ENCODE results near the gene PTPRS.
"Not testable (repeated sequence)": the region's sequence is repeated elsewhere in the genome, so short reads cannot be mapped to it uniquely, and the experiment has no call there.

Gene PTPRS

DNA sequence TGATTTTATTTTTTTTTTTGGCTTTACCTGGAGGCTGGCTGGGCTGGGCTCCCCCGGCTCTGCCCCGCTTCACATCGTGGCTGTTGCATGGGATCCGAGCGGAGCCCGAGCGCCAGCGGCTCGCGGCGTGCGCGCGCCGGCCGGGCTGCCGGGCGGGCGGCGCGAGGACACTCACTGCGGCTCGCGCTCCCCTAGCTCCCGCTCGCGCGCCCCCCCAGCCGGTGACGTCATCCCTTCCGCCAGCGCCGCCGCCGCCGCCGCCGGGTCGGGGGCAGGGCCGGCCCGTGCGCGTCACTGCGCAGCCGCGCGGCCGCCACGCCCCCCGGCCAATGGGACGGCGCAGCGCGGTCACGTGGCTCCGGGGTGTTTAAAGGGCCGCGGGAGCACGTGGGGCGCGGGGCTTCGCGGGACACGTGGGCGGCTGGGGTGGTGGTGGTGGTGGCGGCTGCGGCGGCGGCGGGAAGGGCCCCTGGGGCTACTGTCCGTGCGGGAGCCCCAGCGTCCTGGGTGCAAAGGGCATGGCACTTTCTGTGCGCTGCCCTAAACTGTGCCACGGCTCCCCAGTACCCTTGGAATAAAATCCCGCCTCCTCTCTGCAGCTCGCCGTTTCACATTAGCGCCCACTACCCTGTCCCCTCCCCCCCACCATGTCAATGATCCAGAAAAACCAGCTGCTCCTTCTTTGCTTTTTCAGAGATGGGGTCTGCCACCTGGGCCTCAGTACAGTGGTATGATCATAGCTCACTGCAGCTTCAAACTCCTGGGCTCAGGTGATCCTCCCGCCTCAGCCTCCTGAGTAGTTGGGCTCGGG is at the start of gene PTPRS:
PTPRS (minus strand) TSS at position 176 of the 811 bp plus-strand sequence. CDS start 54,672 bp downstream, outside the sequence.
- DNase-seq (ENCODE audit: low read depth in 2 of 2): peak; percentile 6 to 54

DNA sequence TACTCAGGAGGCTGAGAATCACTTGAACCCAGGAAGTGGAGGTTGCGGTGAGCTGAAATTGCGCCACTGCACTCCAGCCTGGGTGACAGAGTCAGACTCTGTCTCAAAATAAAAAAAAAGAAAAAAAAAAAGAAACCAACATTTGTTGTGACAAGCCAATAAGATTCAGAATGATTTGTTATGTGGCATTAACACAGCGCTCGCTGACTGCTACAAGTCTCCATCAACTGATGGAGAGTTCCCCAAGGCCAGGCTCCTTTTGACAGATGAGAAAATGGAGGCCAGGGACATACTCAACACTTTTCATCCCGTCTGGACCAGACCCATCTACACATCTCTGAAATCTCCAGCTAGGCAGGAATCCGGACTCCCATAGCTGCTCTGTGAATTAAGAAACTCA is 48.7 kb upstream of the PTPRS start:
- DNase-seq (ENCODE audit: low read depth in 2 of 2): no peak

DNA sequence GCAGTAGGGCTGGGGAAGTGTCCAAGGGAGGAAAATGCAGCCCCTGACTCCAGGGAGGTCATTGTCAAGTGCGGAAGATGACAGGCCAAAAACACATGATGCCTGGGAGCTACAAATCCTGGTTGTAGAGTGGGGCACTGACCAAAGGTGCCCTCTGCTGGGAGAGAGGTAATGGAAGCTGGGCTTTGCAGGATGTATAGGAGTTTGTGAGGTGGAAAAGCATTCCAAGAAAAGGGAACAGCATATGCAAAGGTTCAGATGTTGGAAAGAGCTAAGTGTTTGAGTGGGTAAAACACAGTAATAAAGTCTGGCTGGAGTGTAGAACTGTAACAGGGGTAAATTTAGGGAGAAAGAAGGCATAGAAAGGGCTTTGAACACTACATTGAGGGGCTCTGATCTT is 46.9 kb upstream of the PTPRS start:
- DNase-seq (ENCODE audit: low read depth in 2 of 2): no peak

DNA sequence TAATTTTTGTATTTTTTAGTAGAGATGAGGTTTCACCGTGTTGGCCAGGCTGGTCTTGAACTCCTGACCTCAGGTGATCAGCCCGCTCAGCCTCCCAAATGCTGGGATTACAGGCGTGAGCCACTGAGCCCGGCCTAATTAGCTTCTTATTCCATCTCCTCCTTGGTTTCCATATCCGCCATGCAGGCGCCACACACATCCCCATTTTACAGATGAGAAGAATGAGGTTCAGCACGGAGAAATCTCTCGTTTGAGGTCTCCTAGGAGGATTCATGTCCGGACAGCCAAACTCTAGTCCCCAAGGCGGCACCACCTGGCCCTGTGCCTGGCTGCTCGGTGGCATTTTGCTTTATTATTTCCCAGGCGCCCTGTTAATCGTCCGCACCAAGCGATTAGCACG is 46.2 kb upstream of the PTPRS start:
- DNase-seq (ENCODE audit: low read depth in 2 of 2): no peak

DNA sequence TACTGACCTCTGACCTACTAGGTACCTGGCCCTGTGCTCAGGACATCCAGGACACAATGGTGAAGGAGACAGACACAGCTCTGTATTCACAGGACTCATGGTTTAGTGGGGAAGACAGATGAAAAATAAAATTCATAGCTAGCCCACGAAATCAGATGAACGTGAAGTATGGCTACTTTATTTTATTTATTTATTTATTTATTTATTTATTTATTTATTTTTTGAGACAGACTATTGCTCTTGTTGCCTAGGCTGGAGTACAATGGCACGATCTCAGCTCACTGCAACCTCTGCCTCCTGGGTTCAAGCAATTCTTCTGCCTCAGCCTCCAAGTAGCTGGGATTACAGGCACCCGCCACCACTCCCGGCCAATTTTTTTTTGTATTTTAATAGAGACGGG is 40.6 kb upstream of the PTPRS start:
- DNase-seq (ENCODE audit: low read depth in 2 of 2): not testable (repeated sequence)

DNA sequence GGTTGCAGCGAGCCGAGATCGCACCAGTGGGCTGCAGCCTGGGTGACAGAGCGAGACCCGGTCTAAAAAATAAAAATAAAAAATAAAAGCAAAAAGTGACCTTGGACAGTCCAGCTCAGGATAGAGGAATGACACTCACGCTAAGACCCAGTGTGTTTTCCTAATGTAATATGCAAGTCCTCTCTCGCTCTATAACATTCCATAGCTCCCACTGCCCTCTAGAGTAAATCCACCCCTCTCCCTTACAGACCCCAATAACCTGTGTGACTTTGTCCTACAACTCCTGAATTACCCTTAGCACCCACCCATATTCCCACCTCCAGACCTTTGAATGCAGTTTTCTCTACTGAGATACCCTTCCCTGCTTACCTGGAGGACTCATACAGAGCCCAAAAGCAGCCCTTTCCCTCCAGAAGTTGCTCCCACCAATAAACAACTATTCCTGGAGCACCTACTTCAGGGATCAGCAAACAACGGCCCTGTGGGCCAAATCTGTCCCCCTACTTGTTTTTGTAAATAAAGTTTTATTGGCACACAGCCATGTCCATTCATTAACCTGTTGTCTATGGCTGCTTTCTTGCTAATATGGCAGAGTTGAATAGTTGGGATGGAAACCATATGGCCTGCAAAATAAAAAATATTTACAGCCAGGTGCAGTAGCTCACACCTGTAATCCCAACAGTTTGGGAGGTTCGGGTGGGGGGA is 39.8 kb upstream of the PTPRS start:
- no peak for DNase-seq (ENCODE audit: low read depth in 2 of 2)

DNA sequence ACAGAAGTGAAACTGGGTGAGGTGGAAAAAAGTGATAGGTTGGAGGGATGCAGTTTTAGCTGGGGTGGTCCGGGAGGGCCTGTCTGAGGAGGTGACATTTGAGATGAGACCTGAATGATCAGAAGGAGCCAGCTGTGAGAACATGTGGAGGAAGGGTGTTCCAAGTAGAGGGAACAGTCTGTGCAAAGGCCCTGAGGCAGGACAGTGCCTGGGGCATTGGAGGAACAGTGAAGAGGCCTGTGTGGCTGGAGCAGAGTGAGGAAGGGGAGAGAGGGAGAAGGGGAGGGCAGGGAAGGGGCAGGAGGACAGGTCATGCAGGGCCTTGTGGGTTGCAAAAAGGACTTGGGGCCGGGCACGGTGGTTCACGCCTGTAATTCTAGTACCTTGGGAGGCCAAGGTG is 36.3 kb upstream of the PTPRS start:
- no peak for DNase-seq (ENCODE audit: low read depth in 2 of 2)

DNA sequence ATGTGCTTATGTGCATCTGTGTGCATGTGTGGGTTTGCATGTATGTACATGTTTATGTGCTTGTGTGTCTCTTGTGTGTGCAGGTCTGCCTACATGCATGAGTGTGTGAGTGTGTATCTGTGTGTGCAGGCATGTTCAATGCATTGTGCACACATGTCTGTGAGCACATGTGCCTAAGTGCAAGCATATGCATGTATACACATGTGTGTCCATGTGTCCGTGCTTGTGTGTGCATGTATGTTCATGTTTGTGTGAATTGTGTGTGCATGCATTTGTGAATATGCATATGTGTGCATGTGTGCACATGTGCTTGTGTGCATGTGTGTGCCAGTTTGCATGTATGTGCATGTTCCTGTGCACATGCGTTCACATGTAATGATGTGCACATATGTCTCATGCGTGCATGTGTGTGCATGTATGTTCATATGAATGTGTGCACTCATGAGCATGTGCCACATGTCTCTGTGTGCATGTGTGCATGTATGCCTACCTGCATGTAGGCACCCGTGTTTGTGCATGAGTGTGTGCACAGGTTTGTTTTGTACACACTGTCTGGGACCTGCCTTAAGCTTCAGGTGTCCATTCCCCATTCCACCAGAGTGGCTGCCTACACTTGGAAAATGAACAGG is 32.1 kb upstream of the PTPRS start:
- DNase-seq (ENCODE audit: low read depth in 2 of 2): no peak

DNA sequence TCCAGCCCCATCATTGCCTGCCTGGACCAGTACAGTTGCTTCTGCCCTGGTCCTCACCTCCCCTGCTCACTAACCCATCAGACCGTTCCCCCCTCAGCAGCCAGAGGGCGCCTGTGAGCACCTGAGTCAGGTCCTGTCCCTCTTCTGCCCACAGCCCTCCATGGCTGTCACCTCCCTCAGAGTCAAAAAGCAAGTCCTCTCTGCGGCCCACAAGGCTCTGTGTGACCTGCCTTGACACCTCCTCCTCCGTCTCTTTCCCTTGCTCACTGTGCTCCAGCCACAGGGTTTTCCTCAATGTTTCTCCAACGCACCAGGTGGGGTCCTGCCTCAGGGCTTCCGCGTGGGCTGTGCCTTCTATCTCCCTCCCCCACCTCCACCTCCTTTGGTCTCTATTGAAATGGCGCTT is 29.4 kb upstream of the PTPRS start:
- DNase-seq (ENCODE audit: low read depth in 2 of 2): peak; percentile 21 to 62

DNA sequence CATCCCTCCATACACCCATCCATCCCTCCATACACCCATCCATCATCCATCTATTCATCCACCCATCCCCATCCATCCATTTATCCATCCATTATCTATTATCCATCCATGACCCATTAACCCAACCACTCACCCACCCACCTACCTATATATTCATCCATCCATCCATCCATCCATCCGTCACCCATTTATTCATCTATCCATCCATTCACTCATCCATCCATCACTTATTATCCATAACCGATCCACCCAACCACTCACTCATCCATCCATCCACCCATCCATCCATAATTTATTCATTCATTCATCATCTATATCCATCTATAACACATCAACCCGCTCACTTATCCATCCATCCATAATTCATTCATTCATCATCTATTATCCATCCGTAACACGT is 28.7 kb upstream of the PTPRS start:
- no peak for DNase-seq (ENCODE audit: low read depth in 2 of 2)

DNA sequence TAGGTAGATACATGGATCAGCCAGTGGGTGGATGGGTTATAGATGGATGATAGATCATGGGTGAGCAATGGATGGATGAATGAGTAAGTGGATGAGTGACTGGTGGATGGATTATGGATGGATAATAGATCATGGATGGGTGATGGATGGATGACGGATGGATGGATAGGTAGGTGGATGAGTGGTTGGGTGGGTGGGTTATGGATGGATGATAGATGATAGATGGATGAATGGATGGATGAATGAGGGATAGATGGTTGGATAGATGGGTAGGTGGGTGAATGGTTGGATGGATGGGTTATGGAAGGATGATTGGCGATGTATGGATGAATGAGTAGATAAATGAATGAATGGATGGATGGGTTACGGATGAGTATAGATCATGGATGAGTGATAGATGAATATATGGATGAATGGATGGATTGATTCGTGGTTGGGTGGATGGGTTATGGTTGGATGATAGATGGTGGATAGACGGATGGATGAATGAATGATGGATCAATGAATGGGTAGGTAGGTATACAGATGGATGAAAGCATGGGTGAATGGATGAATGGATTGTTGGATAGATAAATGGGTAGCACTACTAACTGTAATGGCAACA is 27.0 kb upstream of the PTPRS start:
- no peak for DNase-seq (ENCODE audit: low read depth in 2 of 2)

DNA sequence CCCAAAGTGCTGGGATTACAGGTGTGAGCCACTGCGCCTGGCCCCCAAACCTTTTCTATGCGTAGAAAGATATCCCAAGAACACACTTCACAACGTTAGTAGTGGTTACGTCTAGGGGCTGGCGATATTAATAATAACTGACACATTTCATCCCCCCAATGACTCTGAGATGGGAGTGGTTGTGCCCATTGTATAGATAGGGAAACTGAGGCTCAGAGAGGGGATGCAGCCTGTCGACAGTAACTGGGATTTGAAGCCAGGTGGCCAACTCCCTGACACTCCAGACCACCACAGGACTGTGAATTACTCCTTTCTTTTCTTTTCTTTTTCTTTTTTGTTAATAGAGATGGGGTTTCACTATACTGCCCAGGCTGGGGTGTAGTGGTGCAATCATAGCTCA is 25.3 kb upstream of the PTPRS start:
- DNase-seq (ENCODE audit: low read depth in 2 of 2): no peak

DNA sequence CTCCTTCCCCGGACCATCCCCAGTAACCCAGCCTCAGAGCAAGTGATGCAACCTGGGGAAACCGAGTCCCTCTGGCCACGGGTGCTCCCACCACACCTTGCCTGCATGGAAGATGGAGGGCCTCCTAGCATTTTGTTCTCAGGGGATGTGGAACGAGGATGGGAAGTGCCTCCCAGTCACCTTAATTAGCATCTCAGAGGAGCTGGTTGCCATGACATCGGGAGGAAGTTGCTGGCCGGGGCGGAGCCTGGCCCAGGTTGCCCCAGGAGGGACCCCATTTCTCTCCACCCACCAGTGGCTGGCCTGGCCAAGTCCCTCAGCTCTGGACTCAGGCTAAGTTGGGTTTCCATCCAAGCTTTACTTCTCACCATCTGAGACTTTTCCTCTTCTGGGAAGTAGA is 24.1 kb upstream of the PTPRS start:
- DNase-seq (ENCODE audit: low read depth in 2 of 2): no peak

DNA sequence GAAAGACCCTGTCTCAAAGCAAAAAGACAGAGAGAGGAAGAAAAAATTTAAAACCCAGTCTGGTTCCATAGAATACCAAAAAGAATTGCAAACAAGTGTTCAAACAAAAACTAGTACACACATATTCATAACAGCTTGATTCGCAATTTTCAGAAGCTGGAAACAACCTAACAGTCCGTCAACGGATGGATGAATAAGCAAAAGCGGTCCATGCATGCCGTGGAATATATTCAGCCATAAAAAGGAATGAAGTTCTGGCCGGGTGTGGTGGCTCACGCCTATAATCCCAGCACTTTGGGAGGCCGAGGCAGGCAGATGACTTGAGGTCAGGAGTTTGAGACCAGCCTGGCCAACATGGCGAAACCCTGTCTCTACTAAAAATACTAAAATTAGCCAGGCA is 21.2 kb upstream of the PTPRS start:
- not testable (repeated sequence) for DNase-seq (ENCODE audit: low read depth in 2 of 2)

DNA sequence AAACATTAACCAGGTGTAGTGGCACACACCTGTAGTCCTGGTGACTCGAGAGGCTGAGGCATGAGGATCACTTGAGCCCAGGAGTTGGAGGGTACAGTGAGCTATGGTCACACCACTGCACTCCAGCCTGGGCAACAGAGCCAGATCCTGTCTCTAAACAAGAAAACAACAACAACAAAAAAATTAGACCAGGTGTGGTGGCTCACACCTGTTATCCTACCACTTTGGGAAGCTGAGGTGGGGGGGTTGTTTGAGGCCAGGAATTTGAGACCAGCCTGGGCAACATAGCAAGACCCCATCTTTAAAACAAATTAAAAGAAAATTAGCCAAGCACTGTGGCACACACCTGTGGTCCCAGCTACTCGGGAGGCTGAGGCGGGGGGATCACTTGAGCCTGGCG is 20.8 kb upstream of the PTPRS start:
- no peak for DNase-seq (ENCODE audit: low read depth in 2 of 2)

DNA sequence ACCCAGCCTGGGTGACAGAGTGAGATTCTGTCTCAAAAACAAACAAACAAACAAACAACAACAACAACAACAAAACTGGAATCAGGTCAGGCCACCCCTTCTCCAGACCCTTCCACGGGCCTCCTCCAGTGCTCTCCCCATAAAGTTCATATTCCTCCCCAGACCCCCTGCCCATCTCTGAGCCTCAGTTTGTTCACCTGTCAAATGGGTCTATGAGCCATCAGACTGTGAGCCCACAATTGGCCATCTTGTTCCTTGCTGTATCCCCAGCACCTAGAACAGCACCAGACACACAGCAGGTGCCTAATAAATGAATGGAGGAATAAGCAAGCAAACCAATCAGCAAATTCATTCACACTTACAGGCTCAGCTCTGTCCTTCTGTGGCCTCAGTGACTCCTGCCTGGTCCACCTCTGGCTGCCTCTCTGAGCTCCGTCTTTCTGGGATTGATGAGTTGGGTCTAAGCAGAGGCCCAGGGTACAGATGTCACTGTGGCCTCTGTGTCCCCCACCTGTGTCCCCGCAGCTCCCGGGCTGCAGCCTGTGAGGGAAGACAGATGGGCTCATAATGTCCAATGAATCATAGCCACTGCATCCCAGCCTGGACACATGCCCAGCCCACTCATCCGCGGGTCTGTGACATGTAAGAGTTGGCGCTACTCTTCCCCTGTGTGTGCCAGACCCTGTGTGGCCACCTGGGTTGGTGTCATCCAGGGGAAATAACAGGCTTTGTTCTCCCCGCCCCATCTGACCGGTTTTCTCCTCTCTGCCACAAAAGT is 19.6 kb upstream of the PTPRS start:
- no peak for DNase-seq (ENCODE audit: low read depth in 2 of 2)

DNA sequence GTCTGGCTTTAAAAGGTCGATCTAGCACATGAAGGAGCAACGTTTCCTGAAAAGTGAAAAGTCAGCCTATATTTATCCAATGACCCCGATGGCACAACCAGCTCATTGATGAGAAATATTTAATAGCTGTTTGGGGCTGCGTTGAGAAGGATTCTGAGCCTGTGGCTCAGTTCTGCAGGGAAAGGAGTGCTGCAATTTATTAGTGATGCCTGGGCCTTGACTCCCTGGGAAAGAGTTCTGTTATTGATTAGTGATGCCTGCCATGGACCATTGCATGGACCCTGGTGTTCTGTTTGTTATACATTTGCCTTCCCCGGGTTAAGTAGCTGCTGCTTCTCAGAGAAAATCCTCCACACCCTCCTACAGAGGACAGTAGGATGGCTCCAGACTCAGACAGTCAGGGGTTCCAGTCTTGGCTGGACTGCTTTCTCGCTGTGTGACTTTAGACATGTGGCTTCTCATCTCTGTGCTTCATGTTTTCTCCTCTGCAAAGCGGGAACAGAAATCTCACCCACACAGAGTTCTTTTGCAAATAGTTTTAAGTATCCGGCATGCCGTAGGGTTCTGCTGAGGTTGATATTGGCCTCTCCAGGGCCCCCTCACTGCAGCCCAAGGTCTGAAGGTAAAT is 17.7 kb upstream of the PTPRS start:
- no peak for DNase-seq (ENCODE audit: low read depth in 2 of 2)

DNA sequence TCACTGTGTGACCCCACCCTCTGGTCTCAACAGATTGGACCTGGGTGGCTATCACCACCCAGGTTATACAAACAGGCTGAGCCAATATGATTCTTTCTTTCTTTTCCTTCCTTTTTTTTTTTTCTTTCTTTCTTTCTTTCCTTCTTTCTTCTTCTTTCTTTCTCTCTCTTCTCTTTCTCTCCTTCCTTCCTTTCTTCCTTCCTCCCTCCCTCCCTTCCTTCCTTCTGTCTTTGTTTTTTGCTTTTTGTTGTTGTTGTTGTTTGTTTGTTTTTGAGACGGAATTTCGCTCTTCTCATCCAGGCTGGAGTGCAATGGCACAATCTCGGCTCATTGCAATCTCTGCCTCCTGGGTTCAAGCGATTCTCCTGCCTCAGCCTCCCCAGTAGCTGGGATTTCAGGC is 17.0 kb upstream of the PTPRS start:
- no peak for DNase-seq (ENCODE audit: low read depth in 2 of 2)

DNA sequence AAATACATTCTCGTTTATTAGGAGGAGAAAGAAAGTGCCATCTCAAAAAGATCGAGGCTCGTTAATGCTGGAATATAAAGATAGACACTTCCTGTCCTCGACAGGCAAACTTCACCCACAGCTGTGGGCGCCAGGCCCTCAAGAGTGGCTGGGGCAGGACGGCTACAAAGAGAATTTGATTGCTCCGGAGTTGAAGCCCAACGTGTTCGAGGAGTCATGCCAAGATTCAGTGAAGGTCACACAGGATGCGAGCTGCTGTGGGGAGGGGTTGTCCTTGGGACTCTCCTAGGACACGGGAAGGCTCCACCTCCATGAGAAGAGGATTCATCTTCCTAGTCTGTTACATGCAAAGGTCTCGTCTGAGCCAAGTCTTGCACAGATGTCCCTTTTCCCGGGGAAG is 16.3 kb upstream of the PTPRS start:
- no peak for DNase-seq (ENCODE audit: low read depth in 2 of 2)

DNA sequence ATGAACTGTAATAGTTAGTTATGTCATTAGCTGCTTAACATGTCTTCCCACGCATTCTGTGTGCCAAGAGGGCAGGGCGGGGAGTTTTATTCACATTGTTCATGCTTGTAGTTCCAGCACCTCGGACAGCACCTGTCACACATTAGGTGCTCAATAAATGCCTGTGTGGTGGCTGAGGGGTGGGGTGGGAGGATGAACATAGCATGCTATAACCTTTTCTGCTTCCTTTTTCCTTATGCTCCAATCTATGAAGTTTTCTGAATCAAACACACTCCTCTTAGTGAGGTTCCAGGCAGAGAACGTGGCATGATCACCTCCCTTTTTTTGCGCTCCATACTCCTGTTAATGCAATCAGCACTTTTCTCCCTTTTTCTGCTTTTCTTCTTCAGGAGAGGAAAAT is 15.8 kb upstream of the PTPRS start:
- no peak for DNase-seq (ENCODE audit: low read depth in 2 of 2)

DNA sequence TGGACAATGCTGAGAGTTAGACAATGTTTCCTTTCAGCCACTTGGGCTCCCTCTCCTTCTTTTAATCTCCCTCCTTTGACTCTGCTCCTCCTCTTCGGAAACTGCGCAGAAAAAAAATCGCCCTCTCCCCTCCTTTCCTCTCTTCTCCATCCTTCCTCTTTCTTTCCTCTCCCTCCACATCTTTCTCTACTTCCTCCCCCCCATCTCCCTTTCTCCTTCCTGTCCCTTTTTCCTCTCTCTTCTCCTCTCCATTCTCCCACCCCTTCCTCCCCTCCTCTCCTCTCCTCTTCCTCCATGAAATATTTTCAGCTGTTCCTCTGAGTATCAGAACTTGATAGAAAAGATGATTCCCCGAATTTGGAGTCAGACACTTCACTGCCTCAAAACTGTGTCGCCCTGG is 15.1 kb upstream of the PTPRS start:
- no peak for DNase-seq (ENCODE audit: low read depth in 2 of 2)

Data from stimulated activated CD4-positive, alpha-beta T cell treated with anti-CD3 and anti-CD28 coated beads, Interleukin-12 subunit alpha, Interleukin-12 subunit beta, amount 100 ng/mL, for 24 hours (primary cell).